HG02943 (cell line): ENCODE measurements around the gene RPS17.
"Not testable (repeated sequence)": the region's sequence is repeated elsewhere in the genome, so short reads cannot be mapped to it uniquely, and the experiment has no call there.

Experiments used
- ATAC-seq: cut with Tn5 transposase; IDR thresholded peaks from one replicate; pipeline ENCODE4 v1.9.1; 2021; ENCODE audit warnings: mild to moderate bottlenecking, low read depth, moderate library complexity; ENCODE audit not compliant: unreplicated experiment

RPS17 gene

DNA sequence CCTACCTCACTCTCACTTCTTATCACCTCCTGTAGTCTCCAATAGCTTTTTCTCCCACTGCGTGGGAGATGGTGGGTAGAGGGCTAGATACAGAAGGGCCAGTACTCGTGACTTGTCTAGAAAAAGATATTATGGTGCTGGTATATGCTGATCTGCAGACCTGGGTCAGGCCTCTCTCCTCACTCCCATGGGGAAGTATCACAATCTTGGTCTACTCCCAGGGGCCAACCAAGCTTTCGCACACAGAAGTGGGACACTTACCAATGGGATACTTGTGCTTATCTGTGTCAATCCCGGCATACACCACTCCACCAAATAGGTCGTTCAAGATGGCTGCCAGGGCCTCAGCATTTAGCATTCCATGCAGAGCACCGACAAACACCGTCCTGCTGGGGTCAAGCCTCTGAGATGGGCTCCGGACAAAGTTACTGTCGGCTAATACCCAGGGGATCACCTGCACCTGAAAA is 9.0 kb upstream of the RPS17 start:
- no peak for ATAC-seq

DNA sequence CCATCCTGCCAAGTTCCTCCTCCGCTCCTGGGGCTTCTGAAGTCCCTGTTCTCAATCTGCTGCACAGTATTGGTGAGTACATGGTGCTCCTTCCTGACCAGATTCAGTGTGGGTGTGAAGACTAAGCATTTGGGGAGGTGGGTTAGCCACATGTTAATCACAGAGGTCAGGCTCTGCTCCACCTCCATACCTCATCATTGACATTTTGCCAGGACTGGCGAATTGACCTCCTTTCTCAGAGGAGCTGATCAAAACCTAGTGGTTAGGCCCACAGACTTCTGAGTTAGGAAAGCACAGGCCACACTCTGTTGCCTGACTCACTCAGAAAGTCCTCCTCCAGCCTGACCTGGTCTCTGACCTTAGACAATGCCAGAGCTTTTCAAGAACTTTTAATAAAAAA is 8.4 kb upstream of the RPS17 start:
- ATAC-seq = no peak

DNA sequence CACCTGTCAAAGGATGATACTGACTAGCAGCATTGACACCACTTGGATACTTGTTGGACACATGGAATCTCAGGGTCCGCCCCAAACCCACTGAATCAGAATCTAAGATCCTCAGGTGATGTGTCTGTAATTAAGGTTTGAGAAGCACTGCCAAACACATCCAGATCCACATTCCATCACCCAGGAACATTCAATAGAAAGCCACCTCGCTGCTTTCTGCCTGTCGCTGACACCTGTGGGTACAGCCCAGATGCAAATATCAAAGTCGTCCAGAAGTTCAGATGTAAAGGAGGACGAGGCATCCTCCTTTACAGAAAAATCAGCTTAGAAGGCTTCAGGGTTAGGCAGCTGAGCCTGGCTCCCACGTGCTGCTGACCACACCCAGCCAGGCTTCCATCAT is 5.2 kb upstream of the RPS17 start:
- no peak for ATAC-seq

DNA sequence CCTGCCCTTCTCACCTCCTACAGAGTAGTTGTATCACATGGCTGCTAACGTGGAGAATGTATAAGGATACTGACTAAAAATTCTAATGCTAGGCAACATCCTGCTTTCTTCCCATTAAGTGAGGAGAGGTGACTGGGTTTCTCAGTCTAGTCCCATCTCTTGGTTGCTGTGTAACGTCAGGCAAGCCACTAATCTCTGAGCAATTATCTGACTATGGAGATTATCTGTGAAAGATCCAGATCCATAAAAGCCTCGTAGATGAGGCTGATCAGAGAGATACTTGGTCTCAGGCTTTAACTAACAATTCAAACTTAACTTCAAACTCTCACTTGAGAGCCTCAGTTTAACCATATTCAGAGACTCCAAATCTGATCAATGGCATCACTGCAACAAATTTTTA is 4.7 kb upstream of the RPS17 start:
- ATAC-seq = no peak

DNA sequence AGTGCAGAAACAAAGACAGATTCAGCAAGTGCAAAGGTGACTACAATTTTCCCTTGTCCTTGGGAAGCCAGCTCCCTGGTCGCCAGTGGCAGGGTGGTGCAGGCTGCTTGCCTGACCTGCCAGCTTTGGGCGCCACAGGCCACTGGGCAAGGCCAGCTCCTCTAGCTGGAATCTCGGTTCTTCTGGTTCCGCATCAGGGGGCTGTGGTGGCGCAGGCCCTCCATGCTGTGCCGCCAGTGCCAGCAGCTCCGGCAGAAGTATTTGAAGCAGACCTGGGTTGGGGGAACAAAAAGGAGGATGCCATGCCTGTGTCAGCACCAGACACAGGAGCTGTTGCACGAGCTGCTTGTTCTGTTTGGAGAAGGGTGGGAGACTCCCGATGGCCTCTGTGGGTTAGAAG is 4.2 kb upstream of the RPS17 start:
- no peak for ATAC-seq

DNA sequence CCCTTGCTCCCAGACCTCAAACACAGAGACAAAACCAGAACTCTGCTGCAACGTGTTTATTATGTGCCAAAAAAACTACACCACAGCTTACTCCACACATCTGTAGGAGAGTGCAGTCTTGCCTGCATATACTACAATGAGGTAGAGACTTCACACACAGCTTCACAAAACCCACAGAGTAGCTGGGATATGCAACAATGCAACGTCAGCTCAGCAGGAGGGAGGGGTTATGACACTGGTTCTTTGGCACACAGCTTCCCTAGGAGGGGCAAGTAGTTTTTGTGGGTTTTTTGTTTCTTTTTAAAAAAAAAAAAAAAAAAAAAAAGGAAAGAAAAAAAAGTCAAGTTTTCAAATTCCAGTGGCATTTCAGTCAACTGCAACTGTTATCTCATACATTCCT is 2.9 kb upstream of the RPS17 start:
- no peak for ATAC-seq

DNA sequence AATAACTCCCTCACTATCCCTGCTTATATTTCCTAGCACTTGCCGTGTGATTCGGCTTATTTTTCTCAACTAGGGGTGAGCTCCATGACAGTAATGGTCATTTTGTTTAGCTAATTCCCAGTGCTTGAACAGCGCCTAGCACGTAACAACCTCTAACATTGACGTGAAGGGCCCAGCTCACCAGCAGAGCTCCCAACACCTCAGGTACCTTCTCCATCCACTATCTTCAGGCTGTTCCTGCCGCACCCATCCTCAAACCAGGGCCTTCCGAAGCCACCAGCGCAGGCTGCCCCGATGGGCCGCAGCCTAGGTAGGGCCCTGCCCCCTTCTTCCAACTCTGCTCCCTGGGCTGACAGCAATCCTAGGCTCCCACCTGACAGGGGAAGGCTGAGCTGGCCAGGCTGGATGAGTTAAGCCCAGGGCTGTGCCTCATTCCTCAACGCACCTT is 751 bp upstream of the RPS17 start:
- ATAC-seq = no peak

DNA sequence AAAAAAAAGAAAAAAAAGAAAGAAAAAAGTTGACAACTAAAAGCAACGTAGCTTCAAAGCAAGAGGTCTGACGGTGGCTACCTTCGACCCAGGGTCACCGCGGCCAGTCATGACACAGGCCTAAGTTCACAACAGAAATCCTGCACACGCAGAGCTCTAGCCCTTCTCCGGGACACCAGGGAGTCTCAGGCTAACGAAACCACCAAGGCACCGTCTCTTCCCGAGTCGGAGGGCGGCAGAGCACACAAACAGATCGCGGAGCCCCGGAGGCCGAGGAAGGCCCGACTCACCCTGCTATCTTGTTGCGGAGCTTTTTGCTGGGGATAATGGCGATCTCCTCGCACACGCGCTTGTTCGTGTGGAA is 584 bp downstream of the RPS17 start:
- ATAC-seq = no peak

DNA sequence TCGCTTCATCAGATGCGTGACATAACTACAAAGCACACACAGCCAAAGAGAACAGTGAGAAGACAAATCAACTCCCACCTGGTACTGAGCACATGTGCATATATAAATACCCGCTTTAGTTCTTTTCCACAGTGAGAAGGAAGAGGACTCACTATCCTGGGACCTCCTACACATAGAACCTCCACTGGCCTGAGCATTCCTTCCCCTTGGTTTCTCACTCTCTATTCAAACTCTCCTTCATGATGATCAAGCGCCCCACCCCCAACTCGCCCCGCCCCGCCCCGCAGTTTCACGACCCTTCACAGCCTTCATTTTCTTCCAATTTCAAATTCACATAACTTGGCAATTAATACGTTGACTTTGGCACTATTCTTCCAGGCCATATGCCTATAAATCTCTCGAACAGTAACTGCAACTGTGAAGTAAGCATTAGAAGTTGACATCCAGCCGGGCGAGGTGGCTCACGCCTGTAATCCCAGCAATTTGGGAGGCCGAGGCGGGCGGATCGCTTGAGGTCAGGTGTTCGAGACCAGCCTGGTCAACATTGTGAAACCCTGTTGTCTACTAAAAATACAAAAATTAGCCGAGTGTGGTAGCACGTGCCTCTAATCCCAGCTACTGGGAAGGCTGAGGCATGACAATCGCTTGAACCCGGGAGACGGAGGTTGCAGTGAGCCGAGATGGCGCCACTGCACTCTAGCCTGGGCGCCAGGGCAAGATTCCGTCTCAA is 1.1 kb downstream of the RPS17 start:
- ATAC-seq = no peak

DNA sequence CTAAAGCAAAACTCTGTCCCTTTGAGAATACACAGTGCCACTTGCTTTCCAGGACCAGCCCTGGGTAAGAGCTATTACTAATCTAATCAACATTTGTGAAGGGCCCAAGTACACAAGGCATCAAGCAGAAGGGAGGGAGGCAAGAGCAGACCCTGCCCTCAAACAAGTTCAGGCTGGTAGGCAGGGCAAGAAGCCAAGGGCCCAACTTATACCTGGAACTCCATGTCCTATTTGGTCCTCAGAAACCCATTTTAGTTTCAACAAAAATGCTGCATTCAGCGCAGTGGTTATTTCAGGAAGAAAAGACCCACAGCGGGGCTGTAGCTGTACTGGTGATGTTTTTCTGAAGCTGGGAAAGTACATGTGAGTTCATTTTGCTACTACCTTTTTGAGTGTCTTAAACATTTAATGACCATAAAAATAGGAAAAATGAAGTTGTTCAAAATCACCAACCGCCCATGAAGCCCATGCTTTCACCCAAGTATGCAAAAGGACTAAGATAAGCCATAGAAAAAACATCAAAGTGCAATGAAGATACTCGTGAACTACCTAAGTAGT is 2.8 kb downstream of the RPS17 start:
- ATAC-seq = no peak

DNA sequence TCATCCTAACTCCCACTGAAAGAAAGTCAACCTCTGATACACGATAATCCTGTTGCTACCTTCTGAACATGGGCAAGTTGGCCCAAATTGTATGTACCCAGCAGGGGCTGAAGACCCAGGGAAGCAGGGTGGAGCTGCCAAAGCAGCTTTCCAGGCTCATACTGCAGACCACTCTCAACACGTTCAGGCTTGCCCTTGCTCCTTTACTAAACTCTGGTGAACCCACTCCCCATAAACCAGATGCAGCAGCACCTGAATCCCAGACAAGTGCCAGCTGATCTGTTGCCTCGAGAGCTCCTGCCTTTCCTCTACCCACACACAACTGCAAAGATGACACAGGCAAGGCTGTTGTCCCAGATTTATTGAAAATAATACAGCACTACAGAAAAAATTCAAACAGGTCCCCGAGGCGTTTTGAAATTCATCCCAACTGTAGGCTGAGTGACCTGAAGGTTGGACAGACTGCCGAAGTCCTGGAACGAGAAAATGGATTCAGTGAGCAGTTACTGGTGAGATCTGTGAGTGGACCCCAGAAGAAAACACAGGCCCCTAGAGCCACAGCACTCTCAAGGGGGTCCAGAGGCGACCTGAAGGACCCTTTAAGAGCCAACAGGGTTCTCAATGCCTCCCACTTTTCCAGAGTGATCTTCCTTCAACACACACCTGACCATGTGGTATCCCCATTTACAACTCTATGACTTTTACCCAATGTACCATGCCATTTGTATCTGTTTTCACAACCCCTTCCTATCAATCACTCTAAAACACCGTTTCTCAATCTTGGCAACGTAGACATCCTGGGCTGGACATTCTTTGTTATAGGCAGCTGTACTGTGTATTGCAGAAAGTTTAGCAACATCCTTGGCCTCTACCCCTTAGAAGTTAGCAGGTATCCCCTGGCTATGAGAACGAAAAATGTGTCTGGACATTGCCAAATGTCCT is 3.6 kb downstream of the RPS17 start:
- no peak for ATAC-seq

DNA sequence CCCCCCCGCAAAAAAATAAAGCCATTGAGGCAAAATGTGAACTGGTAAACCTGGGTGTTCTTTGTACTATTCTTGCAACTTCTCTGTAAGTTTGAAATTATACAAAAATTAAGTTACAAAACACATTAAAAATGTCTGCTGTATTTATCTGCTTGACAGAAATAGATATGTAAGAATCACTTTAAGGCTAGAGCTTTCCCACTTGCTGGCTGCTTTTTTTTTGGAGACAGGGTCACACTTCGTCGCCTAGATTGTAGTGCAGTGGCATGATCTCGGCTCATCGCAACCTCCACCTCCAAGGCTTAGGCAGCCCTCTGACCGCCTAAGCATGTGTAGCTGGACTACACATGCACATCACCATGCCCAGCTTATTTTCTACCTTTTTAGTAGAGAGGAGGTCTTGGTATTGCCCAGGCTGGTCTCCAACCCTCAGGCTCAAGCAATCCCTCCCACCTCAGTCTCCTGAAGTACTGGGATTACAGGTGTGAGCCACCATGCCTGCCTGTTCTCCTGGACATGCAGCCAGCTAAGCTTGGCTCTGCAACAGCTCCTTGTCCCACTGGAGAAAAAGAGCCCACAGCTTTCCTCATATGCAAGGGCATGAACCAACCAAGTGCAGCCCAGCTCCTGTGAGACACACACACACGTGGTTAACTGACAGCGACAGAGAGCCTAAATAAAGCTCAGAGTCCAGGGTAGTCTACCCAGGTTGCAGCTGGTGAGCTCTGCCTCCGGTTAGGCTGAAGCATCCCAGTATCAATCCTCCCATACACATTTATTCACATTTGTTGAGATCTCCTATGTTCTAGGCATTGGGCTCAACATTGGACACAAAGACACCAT is 4.5 kb downstream of the RPS17 start:
- no peak for ATAC-seq

DNA sequence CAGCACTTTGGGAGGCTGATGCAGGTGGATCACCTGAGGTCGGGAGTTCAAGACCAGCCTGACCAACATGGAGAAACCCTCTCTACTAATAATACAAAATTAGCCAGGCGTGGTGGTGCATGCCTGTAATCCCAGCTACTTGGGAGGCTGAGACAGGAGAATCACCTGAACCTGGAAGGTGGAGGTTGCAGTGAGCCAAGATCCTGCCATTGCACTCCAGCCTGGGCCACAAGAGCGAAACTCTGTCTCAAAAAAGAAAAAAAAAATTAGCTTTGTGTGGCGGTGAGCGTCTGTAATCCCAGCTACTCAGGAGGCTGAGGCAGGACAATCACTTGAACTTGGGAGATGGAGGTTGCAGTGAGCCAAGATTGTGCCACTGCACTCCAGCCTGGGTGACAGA is 5.1 kb downstream of the RPS17 start:
- not testable (repeated sequence) for ATAC-seq

DNA sequence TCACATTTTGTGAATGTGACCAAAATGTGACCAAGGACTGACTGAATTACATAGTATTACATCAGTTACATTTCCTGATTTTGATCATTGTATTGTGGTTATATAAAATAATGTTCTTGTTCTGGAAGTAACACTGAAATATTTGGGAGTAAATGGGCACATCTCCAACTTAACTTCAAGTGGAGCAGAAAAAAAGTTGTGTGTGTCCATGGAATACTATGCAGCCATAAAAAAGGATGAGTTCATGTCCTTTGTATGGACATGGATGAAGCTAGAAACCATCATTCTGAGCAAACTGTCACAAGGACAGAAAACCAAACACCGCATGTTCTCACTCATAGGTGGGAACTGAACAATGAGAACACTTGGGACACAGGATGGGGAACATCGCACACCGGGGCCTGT is 5.8 kb downstream of the RPS17 start:
- not testable (repeated sequence) for ATAC-seq

DNA sequence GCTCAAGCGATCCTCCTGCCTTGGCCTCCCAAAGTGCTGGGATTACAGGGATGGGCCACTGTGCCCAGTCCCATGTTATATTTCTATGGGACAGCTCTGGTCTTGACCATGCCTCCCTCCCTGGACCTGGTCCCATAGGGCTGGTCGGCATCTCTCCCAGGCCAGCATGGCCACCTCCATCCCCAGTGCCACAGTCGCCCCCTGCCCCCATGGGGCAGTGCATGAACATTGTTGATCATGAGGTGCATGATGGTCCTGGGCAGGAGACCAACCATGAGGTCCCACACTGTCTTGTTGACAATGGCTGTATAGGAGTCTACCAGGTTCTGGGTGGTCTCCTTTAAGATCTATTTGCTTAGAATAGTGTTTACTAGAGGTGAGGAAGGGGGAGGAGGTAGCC is 6.5 kb downstream of the RPS17 start:
- no peak for ATAC-seq

DNA sequence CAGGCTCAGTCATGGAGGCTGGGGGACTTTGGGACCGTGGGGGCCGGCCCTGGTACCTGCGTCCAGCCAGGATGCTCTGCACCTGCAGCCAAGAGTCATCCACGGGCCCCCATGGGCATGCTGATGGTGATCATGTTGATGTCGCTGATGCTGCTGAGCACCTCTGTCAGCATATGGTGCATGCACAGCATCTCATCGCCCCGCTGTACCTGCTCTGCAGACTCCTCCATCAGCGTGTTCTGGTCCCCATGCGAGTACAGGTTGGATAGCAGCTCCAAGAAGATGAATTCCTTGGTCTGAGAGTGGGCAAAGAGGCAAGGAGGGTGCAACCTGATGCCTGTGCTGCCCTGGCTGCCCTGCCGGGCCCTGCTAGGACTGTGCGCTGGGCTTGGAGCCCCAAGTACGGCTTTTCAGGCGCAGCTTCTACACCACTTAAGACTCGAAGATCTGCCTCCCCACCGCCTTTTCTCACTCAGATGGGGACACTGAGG is 7.2 kb downstream of the RPS17 start:
- ATAC-seq = no peak

DNA sequence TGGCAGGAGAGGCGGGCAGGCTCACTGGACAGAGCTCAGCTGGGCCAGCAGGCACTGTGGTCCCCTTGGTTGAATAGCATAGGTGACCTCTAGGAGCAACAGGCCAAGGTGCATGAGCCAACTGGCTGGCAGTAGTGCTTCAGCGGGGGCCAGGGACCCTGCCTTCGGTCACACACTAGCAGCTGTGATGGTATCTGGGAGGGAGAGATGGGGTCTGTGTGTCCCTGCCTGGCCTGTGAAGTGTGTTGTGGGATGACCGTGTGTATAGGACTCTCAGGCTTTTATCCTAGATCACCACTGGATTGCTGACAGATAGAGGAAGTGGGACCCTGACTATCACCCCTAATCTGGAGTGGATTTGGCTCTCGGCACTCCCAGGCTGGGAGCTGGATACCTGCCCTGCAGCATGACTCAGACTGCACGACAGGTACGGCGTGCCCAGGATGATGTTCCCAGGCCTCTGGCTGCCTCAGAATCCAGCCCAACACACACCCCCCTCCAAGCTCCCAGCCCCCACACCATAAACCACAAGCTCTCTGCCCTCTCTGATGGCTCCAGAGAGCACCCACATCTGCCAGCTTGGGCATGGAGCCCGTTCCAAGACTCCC is 7.8 kb downstream of the RPS17 start:
- ATAC-seq = no peak

DNA sequence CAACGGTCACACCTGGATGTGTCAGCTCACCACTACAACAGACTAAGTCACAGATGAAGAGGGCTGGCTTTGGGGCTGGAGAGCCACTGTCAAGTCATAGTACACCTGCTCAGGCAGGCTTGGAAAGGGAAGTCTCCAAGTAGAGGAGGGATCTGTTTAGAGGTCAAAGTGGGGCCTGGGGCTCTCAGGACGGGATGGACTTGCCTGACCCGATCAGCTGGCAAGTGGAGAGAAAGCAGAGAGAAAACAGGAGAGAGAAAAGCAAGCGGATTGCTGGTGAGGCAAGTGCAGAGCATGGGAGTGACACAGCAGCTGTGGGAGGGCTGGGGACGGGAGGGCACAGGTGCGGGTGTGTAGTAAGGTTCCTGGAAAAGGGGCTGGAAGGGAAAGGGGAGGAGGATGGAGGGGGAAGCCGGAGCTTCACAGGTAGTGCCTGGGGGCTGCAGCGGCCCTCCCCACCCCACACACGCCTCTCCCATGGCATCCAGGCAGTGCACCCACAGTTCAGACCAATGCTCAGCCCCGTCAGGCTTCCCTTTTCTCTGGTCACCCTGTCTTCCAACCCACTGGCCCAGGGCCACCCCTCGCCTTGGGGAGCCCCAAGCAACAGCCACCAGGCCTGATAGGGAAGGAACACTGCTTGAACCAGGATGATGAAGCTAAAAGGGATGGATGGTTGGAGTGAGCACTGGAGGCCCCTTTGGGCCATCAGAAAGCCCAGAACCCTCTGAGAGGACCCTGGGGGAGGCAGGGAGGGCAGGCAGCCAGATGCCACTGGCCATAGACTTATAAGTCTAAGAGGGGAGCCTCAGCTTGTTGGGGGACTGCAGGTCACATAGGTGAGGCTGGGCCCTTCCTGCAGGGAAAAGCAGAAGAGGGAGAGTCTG is 8.5 kb downstream of the RPS17 start:
- no peak for ATAC-seq
